Mucosa of descending colon (tissue), 3 donors: ENCODE data around the gene MADCAM1. TPM values are rescaled to one million over a fixed set of nuclear protein-coding genes. Genes with fewer than 3 reads are reported as not detected.
A peak's percentile ranks its signal among the peaks of the same experiment; 100 is the strongest.

Experiments
- ATAC-seq: fragments of 200-7000 bp; cut with Tn5 transposase; one replicate; pipeline ENCODE4 v1.9.1; 2020; ENCODE audit warnings: mild to moderate bottlenecking, moderate library complexity
- DNase-seq, 3 donors: peaks; one replicate each; pipeline ENCODE4 v3.0.0-alpha.2; 2020
- H3K36me3 ChIP-seq: fragments of 200-600 bp; one replicate; pipeline ENCODE4 v1.8.0; 2021; ENCODE audit warnings: low read depth, mild to moderate bottlenecking
- H3K4me1 ChIP-seq: fragments of 200-600 bp; one replicate; pipeline ENCODE4 v1.8.0; 2021; ENCODE audit warnings: low read depth, mild to moderate bottlenecking
- H3K4me3 ChIP-seq: fragments of 200-600 bp; one replicate; pipeline ENCODE4 v1.8.0; 2021; ENCODE audit warnings: mild to moderate bottlenecking
- H3K9me3 ChIP-seq: fragments of 200-600 bp; one replicate; pipeline ENCODE4 v1.8.0; 2021; ENCODE audit warnings: mild to moderate bottlenecking
- intact Hi-C, 2 donors: fragments of 100-400 bp; cut with DNase I in 1 of 2; cut with micrococcal nuclease in 1 of 2; formaldehyde crosslinking; loops; one replicate each; pipeline versions ENCODE4 v1.11.0 to v1.11.1; 2022; cut with DNase I, micrococcal nuclease
- total RNA-seq, 3 donors: library from RNA; stranded (reverse); fragmentation: NEBNext Ultra II Directional in 2 of 3; extraction: Animal tissue kit (Norgen Biotek cat#: 25700) in 2 of 3; gene quantifications; one replicate each; pipeline versions ENCODE4 v1.2.1 to v1.2.4, GENCODE V29; 2021 to 2023
- TF ChIP-seq, protein P1 (sequence below): fragments of 200-600 bp; IDR thresholded peaks from one replicate; pipeline ENCODE4 v1.8.0; 2022; ENCODE audit warnings: antibody characterized with exemption, mild to moderate bottlenecking
- donor health status: DM: no; HTN: no; CAD: no; lungs with moderate emphysema.
- donor health status: DM: no; HTN: no; CAD: no.
- donor health status: DM: no; HTN: yes; CAD: no.

MADCAM1 gene
- total RNA-seq, 3 donors from 2014 or later = 2.3 to 4.3 (median 4.1) TPM

DNA sequence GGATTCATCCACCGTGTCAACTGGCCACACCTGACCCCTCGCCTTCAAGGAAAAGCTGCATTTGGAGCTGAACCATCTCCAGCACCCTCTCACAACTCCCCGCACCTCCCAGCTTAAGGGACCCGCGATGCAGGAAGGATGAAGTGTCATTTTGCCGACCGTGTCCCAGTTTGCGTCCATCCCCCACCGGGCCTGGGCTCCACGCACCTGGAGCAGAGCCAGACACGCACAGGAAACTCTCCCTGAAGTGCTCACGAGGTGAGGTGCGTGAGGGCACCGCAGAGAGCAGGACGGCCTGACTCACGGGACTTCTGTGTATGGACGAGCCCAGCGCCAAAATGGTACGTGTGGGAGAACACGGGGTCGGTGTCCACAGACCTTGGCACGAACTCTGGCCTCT lies 42.7 kb upstream of the MADCAM1 start:
- DNase-seq (no peak), ATAC-seq (no peak)
- TF ChIP-seq, protein P1, sequence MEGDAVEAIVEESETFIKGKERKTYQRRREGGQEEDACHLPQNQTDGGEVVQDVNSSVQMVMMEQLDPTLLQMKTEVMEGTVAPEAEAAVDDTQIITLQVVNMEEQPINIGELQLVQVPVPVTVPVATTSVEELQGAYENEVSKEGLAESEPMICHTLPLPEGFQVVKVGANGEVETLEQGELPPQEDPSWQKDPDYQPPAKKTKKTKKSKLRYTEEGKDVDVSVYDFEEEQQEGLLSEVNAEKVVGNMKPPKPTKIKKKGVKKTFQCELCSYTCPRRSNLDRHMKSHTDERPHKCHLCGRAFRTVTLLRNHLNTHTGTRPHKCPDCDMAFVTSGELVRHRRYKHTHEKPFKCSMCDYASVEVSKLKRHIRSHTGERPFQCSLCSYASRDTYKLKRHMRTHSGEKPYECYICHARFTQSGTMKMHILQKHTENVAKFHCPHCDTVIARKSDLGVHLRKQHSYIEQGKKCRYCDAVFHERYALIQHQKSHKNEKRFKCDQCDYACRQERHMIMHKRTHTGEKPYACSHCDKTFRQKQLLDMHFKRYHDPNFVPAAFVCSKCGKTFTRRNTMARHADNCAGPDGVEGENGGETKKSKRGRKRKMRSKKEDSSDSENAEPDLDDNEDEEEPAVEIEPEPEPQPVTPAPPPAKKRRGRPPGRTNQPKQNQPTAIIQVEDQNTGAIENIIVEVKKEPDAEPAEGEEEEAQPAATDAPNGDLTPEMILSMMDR = no peak
- Histone ChIP-seq H3K9me3 (peaks cover 4% of the 10 kb centered on the region), H3K4me3 (no peak overlapping the region), H3K36me3 (no peaks in the 10 kb centered on the region), H3K4me1 (no peaks in the 10 kb centered on the region)
- intact Hi-C loops = no loop called here

- peaks cover 4% of the 10 kb centered on the region for H3K9me3 ChIP-seq
- intact Hi-C loops = no loop called here
- TF ChIP-seq, protein P1 = no peak
- no peaks in the 10 kb centered on the region for H3K36me3 ChIP-seq
- DNase-seq = no peak
- no peak for ATAC-seq
- peaks cover 6% of the 10 kb centered on the region for H3K4me1 ChIP-seq
- H3K4me3 ChIP-seq = no peak overlapping the region
Measured at GRCh38 chr19:455031-455705, 41.1 kb upstream of the MADCAM1 start.

DNA sequence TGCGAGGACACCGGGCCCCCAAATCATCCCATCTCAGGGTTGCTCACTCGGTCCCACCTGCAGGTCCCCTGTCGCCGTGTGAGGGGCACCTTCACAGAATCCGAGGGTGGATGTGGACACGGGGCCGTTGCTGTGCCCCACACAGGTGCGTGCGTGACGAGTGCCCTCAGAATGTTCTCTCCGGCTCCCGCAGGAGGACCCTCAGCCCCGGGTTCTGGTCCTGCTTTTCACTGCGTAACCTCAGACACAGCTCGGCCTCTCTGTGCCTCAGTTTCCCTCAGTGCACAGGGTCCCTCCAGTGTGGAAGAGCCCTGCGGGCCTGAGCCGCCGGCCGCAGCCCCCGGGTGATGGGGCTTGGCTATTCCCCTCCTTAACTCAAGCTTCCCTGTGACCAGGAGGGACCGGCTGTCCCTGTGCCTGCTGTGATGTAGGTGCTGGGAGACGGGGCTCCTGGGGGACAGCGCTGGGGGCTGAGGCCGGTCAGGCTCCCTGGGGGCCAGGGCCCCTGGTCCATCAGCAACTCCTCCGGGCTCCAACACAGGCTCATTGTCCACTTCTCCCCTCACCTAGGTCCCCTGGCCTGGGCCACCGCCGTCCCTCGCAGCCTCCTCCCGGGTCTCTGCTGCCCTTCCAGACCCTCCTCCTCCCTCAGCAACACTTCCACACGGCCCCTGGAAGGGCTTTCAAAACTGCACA lies 40.3 kb upstream of the MADCAM1 start:
- DNase-seq (no peak), ATAC-seq (no peak)
- no peaks in the 10 kb centered on the region for H3K36me3 ChIP-seq
- H3K4me3 ChIP-seq = no peak overlapping the region
- peaks cover 7% of the 10 kb centered on the region for H3K4me1 ChIP-seq
- H3K9me3 ChIP-seq = peaks cover 3% of the 10 kb centered on the region
- TF ChIP-seq, protein P1 = no peak
- intact Hi-C loops = no loop called here

GRCh38 chr19:456547-457110 lies 39.7 kb upstream of the MADCAM1 start:
- Histone ChIP-seq H3K4me1 (peaks cover 13% of the 10 kb centered on the region), H3K36me3 (no peaks in the 10 kb centered on the region), H3K9me3 (no peaks in the 10 kb centered on the region), H3K4me3 (no peak overlapping the region)
- TF ChIP-seq, protein P1 = no peak
- ATAC-seq (peak; percentile 11), DNase-seq (no peak)
- intact Hi-C loops = no loop called here

DNA sequence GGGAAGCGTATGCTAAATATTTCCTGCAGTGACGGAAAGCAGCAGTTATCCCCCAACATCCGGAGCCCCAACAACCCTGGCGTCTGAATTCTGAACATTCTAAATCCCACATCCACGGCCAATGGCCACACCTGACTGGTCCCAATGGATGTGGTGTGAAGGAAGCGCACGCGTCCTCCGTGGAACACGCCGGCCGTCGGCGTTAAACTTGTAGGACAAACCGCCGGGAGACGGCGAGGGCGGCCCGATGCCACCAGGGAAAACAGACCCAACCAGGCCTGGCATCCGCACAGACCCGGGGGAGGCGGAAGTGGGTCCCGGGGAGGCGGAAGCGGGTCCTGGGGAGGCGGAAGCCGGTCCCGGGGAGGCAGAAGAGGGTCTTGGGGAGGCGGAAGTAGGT lies 38.6 kb upstream of the MADCAM1 start:
- Histone ChIP-seq H3K4me3 (no peak overlapping the region), H3K36me3 (no peaks in the 10 kb centered on the region), H3K4me1 (peaks cover 15% of the 10 kb centered on the region), H3K9me3 (no peaks in the 10 kb centered on the region)
- intact Hi-C loops = no loop called here
- TF ChIP-seq, protein P1 = no peak
- ATAC-seq = no peak
- DNase-seq = no peak
